HCT116 (cell line): ENCODE data around the gene FHIT. TPM values are rescaled to one million over a fixed set of nuclear protein-coding genes. Genes with fewer than 3 reads are reported as not detected.

ENCODE experiments used
- ATAC-seq: fragments of 200-7000 bp; cut with Tn5 transposase; 2 replicates; pipeline ENCODE4 v1.9.1; 2020; ENCODE audit warnings: mild to moderate bottlenecking, moderate library complexity
- BruUV-seq: library from RNA; stranded (reverse); fragments of 400-500 nt; replicated peaks from 2 replicates; lab custom pipeline; 2021; lab: Mats Ljungman, UMichigan
- CTCF ChIA-PET: fragments of 300-600 bp; sonication (Branson Sonifier 250); formaldehyde crosslinking; loops from one replicate; lab custom pipeline; 2021; ENCODE audit warnings: antibody characterized with exemption; lab: Charles Lee
- POLR2A ChIA-PET: fragments of 300-600, 350-600 bp; sonication (Branson Sonifier 250); formaldehyde crosslinking; loops from one replicate; lab custom pipeline; 2021; ENCODE audit warnings: antibody characterized with exemption; lab: Charles Lee
- RAD21 ChIA-PET, 2 experiments: fragments of 300-600 bp; sonication (Branson Sonifier 250); formaldehyde crosslinking; loops; one replicate each; lab custom pipeline; 2023; ENCODE audit warnings: low total read pairs in 2 of 2; ENCODE audit not compliant: uncharacterized antibody in 2 of 2, unreplicated experiment in 2 of 2, low non-redundant PET in 1 of 2; lab: Charles Lee
- DNase-seq: peaks from one replicate; pipeline ENCODE4 v3.0.0-alpha.2; 2010; ENCODE audit warnings: low read depth, low spot score
- H2AFZ ChIP-seq: fragments of 200-600 bp; shearing (Covaris generic), sonication (generic); 2 replicates; pipeline ENCODE4 v1.6.1; 2017; ENCODE audit warnings: low read depth, mixed run types, mixed read lengths, antibody characterized with exemption, low read length; ENCODE audit not compliant: poor library complexity, severe bottlenecking
- H3K27ac ChIP-seq: 2 replicates; pipeline ENCODE4 v1.5.1; 2012; ENCODE audit warnings: low read depth, low read length
- H3K27me3 ChIP-seq: fragments of 200-600 bp; sonication (generic); 2 replicates; pipeline ENCODE4 v1.6.1; 2016; ENCODE audit warnings: mixed run types, low read length, mixed read lengths; ENCODE audit not compliant: insufficient read depth
- H3K36me3 ChIP-seq, 2 experiments: fragments of 200-500 bp in 1 of 2; fragments of 200-600 bp in 1 of 2; sonication (Bioruptor generic) in 1 of 2; sonication (generic) in 1 of 2; 2 replicates each; pipeline versions ENCODE4 v1.5.1 to v1.6.1; 2014 to 2016; ENCODE audit warnings: low read length in 2 of 2, inconsistent platforms in 1 of 2, mixed read lengths in 1 of 2, mixed run types in 1 of 2; ENCODE audit not compliant: insufficient read depth in 2 of 2, control insufficient read depth in 1 of 2
- H3K4me1 ChIP-seq, 2 experiments: fragments of 200-600 bp in 1 of 2; sonication (generic) in 1 of 2; 2 replicates each; pipeline versions ENCODE4 v1.5.1 to v1.6.1; 2012 to 2017; ENCODE audit warnings: low read length in 2 of 2, inconsistent platforms in 1 of 2, mild to moderate bottlenecking in 1 of 2, mixed read lengths in 1 of 2, mixed run types in 1 of 2, moderate library complexity in 1 of 2; ENCODE audit not compliant: insufficient read depth in 2 of 2, control insufficient read depth in 1 of 2
- H3K4me2 ChIP-seq: fragments of 200-600 bp; sonication (generic); 2 replicates; pipeline ENCODE4 v1.6.1; 2017; ENCODE audit warnings: mixed run types, low read length, mixed read lengths
- H3K4me3 ChIP-seq, 2 experiments: fragments of 200-600 bp in 1 of 2; sonication (generic) in 1 of 2; replicated peaks in 1 of 2; 2 replicates each; pipeline ENCODE4 v1.5.1; 2011 to 2016; ENCODE audit warnings: low read length in 2 of 2, control low read depth in 1 of 2, low read depth in 1 of 2, mild to moderate bottlenecking in 1 of 2, mixed read lengths in 1 of 2, mixed run types in 1 of 2
- H3K79me2 ChIP-seq: fragments of 200-600 bp; sonication (generic); 2 replicates; pipeline ENCODE4 v1.6.1; 2017; ENCODE audit warnings: mild to moderate bottlenecking, mixed run types, low read length, moderate library complexity, mixed read lengths; ENCODE audit not compliant: insufficient read depth
- H3K9ac ChIP-seq: fragments of 200-600 bp; sonication (generic); 2 replicates; pipeline ENCODE4 v1.6.1; 2016; ENCODE audit warnings: low read length, mixed read lengths
- H3K9me2 ChIP-seq: fragments of 200-600 bp; sonication (generic), shearing (Covaris generic); 2 replicates; pipeline ENCODE4 v1.6.1; 2017; ENCODE audit warnings: mixed run types, mild to moderate bottlenecking, moderate library complexity; ENCODE audit not compliant: insufficient read depth
- H3K9me3 ChIP-seq, 2 experiments: fragments of 200-500 bp in 1 of 2; fragments of 200-600 bp in 1 of 2; sonication (Bioruptor generic) in 1 of 2; sonication (generic) in 1 of 2; 2 replicates each; pipeline ENCODE4 v1.6.1; 2014 to 2017; ENCODE audit warnings: low read length in 2 of 2, mixed read lengths in 2 of 2, inconsistent platforms in 1 of 2, low read depth in 1 of 2, mild to moderate bottlenecking in 1 of 2, mixed run types in 1 of 2, moderate library complexity in 1 of 2; ENCODE audit not compliant: control insufficient read depth in 1 of 2, insufficient read depth in 1 of 2
- H4K20me1 ChIP-seq: fragments of 200-600 bp; sonication (generic), shearing (Covaris generic); 2 replicates; pipeline ENCODE4 v1.6.1; 2017; ENCODE audit warnings: mixed run types, mild to moderate bottlenecking, moderate library complexity; ENCODE audit not compliant: insufficient read depth
- CBX3 ChIP-seq: IDR thresholded peaks from 2 replicates; pipeline ENCODE4 v1.6.1; 2012; ENCODE audit warnings: low read depth
- CEBPB ChIP-seq: IDR thresholded peaks from 2 replicates; pipeline ENCODE4 v1.6.1; 2012; ENCODE audit warnings: low read depth
- EGR1 ChIP-seq: IDR thresholded peaks from 2 replicates; pipeline ENCODE4 v1.6.1; 2012; ENCODE audit warnings: low read depth
- ELF1 ChIP-seq: IDR thresholded peaks from 2 replicates; pipeline ENCODE4 v1.6.1; 2012; ENCODE audit warnings: low read depth, borderline replicate concordance
- EZH2 ChIP-seq: fragments of 200-600 bp; sonication (generic); IDR thresholded peaks from 2 replicates; pipeline ENCODE4 v1.6.1; 2017; ENCODE audit warnings: antibody characterized with exemption, mixed run types
- EZH2phosphoT487 ChIP-seq: fragments of 200-600 bp; IDR thresholded peaks from 2 replicates; pipeline ENCODE4 v1.6.1; 2018; ENCODE audit warnings: antibody characterized with exemption, borderline replicate concordance
- FOSL1 ChIP-seq: IDR thresholded peaks from 2 replicates; pipeline ENCODE4 v1.6.1; 2012; ENCODE audit warnings: low read depth
- JUND ChIP-seq: IDR thresholded peaks from 2 replicates; pipeline ENCODE4 v1.6.1; 2012
- POLR2A ChIP-seq: IDR thresholded peaks from 2 replicates; pipeline ENCODE4 v1.7.0; 2011; ENCODE audit warnings: borderline replicate concordance; ENCODE audit not compliant: insufficient read depth, insufficient read length; ENCODE audit errors: extremely low read depth
- POLR2AphosphoS5 ChIP-seq: IDR thresholded peaks from 2 replicates; pipeline ENCODE4 v1.6.1; 2011; ENCODE audit warnings: mild to moderate bottlenecking, low read depth, low read length, moderate library complexity
- SIN3A ChIP-seq: IDR thresholded peaks from 2 replicates; pipeline ENCODE4 v1.6.1; 2012; ENCODE audit warnings: low read depth
- SP1 ChIP-seq: IDR thresholded peaks from 2 replicates; pipeline ENCODE4 v1.6.1; 2012; ENCODE audit warnings: low read depth
- SRF ChIP-seq: IDR thresholded peaks from 2 replicates; pipeline ENCODE4 v1.6.1; 2012; ENCODE audit warnings: low read depth
- TCF7L2 ChIP-seq: IDR thresholded peaks from 2 replicates; pipeline ENCODE4 v1.7.0; 2011; ENCODE audit warnings: borderline replicate concordance, inconsistent platforms; ENCODE audit not compliant: insufficient read depth, insufficient read length; ENCODE audit errors: extremely low read depth
- ZFX ChIP-seq: fragments of 450-650 bp; IDR thresholded peaks from 2 replicates; pipeline ENCODE4 v1.6.1; 2017
- intact Hi-C: fragments of 100-400 bp; cut with micrococcal nuclease; formaldehyde crosslinking; loops from 2 replicates; pipeline ENCODE4 v1.10.0; 2022
- total RNA-seq: library from RNA; stranded (reverse); gene quantifications from one replicate; pipeline ENCODE4 v1.2.1, GENCODE V29; 2021; ENCODE audit not compliant: unreplicated experiment
- TF ChIP-seq, protein P1 (sequence below): IDR thresholded peaks from 2 replicates; pipeline ENCODE4 v1.6.1; 2012
- TF ChIP-seq, protein P2 (sequence below): IDR thresholded peaks from 2 replicates; pipeline ENCODE4 v1.6.1; 2012; ENCODE audit warnings: low read depth
- TF ChIP-seq, protein P3 (sequence below): IDR thresholded peaks from 2 replicates; pipeline ENCODE4 v1.6.1; 2012
- TF ChIP-seq, protein P4 (sequence below), 3 experiments: fragments of 200-600 bp in 1 of 3; sonication (generic) in 1 of 3; IDR thresholded peaks in 2 of 3; conservative IDR thresholded peaks in 1 of 3; 2 replicates each; pipeline ENCODE4 v1.5.1; 2012 to 2017; ENCODE audit warnings: low read depth in 2 of 3, low read length in 2 of 3, antibody characterized with exemption in 1 of 3, borderline replicate concordance in 1 of 3, control low read depth in 1 of 3, mild to moderate bottlenecking in 1 of 3, mixed read lengths in 1 of 3, mixed run types in 1 of 3, moderate library complexity in 1 of 3; ENCODE audit not compliant: insufficient read depth in 1 of 3
- TF ChIP-seq, protein P5 (sequence below): IDR thresholded peaks from 2 replicates; pipeline ENCODE4 v1.6.1; 2011; ENCODE audit warnings: mild to moderate bottlenecking, low read length, moderate library complexity; ENCODE audit not compliant: insufficient replicate concordance; ENCODE audit errors: extremely low read depth

The FHIT gene
- total RNA-seq, 1 experiment from 2014 or later, result 20.1 TPM

DNA sequence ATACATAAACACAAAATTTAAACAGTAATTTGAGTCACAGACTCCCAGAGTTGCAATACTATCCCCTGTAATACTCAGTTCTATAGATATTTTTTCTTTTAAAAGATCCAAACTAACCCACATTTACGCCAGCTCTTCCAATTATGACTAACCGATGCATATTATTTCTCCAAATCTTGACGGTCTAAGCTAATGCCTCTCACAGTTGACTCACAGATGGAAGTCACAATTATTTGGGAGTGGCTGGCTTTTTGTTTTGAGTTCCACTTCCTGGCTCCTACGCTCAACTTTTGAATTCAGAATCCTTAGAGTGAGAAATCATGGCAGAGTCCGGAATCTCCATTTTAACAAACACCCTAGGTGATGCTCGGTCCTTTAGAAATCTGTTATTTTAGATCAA lies 749.9 kb downstream of the FHIT start:
- H3K79me2 ChIP-seq, result no peaks in the 10 kb centered on the region
- no TSS peak for BruUV-seq
- no peak for DNase-seq
- H3K36me3 ChIP-seq, result no peaks in the 10 kb centered on the region
- H2AFZ ChIP-seq, result no peak overlapping the region
- no peaks in the 10 kb centered on the region for H3K9me2 ChIP-seq
- H3K9ac ChIP-seq, result no peak overlapping the region
- no peak overlapping the region for H3K27ac ChIP-seq
- ChIA-PET CTCF (no interaction called here), RAD21 (no interaction called here), POLR2A (no interaction called here)
- no peaks in the 10 kb centered on the region for H3K27me3 ChIP-seq
- H3K4me2 ChIP-seq, result no peak overlapping the region
- no peaks in the 10 kb centered on the region for H4K20me1 ChIP-seq
- H3K4me1 ChIP-seq, result no peaks in the 10 kb centered on the region
- ATAC-seq, result no peak
- H3K4me3 ChIP-seq, result no peak overlapping the region
- H3K9me3 ChIP-seq, result no peaks in the 10 kb centered on the region
- intact Hi-C loops, result no loop called here
- TF ChIP-seq JUND (no peak), ELF1 (no peak), EZH2 (no peak), CEBPB (no peak), EGR1 (no peak), TCF7L2 (no peak), SP1 (no peak), SIN3A (no peak), POLR2A (no peak), ZFX (no peak), CBX3 (no peak), EZH2phosphoT487 (no peak), POLR2AphosphoS5 (no peak), SRF (no peak), FOSL1 (no peak)
- TF ChIP-seq, protein P1, sequence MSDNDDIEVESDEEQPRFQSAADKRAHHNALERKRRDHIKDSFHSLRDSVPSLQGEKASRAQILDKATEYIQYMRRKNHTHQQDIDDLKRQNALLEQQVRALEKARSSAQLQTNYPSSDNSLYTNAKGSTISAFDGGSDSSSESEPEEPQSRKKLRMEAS, result no peak
- TF ChIP-seq, protein P2, sequence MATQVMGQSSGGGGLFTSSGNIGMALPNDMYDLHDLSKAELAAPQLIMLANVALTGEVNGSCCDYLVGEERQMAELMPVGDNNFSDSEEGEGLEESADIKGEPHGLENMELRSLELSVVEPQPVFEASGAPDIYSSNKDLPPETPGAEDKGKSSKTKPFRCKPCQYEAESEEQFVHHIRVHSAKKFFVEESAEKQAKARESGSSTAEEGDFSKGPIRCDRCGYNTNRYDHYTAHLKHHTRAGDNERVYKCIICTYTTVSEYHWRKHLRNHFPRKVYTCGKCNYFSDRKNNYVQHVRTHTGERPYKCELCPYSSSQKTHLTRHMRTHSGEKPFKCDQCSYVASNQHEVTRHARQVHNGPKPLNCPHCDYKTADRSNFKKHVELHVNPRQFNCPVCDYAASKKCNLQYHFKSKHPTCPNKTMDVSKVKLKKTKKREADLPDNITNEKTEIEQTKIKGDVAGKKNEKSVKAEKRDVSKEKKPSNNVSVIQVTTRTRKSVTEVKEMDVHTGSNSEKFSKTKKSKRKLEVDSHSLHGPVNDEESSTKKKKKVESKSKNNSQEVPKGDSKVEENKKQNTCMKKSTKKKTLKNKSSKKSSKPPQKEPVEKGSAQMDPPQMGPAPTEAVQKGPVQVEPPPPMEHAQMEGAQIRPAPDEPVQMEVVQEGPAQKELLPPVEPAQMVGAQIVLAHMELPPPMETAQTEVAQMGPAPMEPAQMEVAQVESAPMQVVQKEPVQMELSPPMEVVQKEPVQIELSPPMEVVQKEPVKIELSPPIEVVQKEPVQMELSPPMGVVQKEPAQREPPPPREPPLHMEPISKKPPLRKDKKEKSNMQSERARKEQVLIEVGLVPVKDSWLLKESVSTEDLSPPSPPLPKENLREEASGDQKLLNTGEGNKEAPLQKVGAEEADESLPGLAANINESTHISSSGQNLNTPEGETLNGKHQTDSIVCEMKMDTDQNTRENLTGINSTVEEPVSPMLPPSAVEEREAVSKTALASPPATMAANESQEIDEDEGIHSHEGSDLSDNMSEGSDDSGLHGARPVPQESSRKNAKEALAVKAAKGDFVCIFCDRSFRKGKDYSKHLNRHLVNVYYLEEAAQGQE, result no peak
- TF ChIP-seq, protein P3, sequence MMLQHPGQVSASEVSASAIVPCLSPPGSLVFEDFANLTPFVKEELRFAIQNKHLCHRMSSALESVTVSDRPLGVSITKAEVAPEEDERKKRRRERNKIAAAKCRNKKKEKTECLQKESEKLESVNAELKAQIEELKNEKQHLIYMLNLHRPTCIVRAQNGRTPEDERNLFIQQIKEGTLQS, result no peak
- TF ChIP-seq, protein P4, sequence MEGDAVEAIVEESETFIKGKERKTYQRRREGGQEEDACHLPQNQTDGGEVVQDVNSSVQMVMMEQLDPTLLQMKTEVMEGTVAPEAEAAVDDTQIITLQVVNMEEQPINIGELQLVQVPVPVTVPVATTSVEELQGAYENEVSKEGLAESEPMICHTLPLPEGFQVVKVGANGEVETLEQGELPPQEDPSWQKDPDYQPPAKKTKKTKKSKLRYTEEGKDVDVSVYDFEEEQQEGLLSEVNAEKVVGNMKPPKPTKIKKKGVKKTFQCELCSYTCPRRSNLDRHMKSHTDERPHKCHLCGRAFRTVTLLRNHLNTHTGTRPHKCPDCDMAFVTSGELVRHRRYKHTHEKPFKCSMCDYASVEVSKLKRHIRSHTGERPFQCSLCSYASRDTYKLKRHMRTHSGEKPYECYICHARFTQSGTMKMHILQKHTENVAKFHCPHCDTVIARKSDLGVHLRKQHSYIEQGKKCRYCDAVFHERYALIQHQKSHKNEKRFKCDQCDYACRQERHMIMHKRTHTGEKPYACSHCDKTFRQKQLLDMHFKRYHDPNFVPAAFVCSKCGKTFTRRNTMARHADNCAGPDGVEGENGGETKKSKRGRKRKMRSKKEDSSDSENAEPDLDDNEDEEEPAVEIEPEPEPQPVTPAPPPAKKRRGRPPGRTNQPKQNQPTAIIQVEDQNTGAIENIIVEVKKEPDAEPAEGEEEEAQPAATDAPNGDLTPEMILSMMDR (IDR thresholded peaks at IDR 0.05 in 2 of 3, conservative IDR thresholded peaks at IDR 0.05 in 1 of 3; ENCODE audit: borderline replicate concordance in 1 of 3, insufficient read depth in 1 of 3, low read depth in 2 of 3, low read length in 2 of 3), result no peak
- TF ChIP-seq, protein P5, sequence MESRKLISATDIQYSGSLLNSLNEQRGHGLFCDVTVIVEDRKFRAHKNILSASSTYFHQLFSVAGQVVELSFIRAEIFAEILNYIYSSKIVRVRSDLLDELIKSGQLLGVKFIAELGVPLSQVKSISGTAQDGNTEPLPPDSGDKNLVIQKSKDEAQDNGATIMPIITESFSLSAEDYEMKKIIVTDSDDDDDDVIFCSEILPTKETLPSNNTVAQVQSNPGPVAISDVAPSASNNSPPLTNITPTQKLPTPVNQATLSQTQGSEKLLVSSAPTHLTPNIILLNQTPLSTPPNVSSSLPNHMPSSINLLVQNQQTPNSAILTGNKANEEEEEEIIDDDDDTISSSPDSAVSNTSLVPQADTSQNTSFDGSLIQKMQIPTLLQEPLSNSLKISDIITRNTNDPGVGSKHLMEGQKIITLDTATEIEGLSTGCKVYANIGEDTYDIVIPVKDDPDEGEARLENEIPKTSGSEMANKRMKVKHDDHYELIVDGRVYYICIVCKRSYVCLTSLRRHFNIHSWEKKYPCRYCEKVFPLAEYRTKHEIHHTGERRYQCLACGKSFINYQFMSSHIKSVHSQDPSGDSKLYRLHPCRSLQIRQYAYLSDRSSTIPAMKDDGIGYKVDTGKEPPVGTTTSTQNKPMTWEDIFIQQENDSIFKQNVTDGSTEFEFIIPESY, result no peak
- TF ChIP-seq, all 23 proteins: peak for 0
